HEK293T (cell line): Measurements from ENCODE around the gene SFR1.

Source experiments
- ARNT ChIP-seq: fragments of 450-650 bp; IDR thresholded peaks from 2 replicates; pipeline ENCODE4 v1.6.1; 2017; ENCODE audit warnings: mild to moderate bottlenecking
- BHLHE40 ChIP-seq: fragments of 450-650 bp; IDR thresholded peaks from 2 replicates; pipeline ENCODE4 v1.6.1; 2016; ENCODE audit warnings: mild to moderate bottlenecking, moderate library complexity, borderline replicate concordance
- CTBP1 ChIP-seq: fragments of 450-650 bp; IDR thresholded peaks from 2 replicates; pipeline ENCODE4 v1.6.1; 2016; ENCODE audit warnings: borderline replicate concordance
- ELF4 ChIP-seq: fragments of 450-650 bp; IDR thresholded peaks from 2 replicates; pipeline ENCODE4 v1.6.1; 2017; ENCODE audit warnings: antibody characterized with exemption
- FOXA1 ChIP-seq: fragments of 450-650 bp; IDR thresholded peaks from 2 replicates; pipeline ENCODE4 v1.6.1; 2016; ENCODE audit warnings: mild to moderate bottlenecking
- FOXK2 ChIP-seq: fragments of 450-650 bp; IDR thresholded peaks from 2 replicates; pipeline ENCODE4 v1.6.1; 2016; ENCODE audit warnings: mild to moderate bottlenecking
- FOXM1 ChIP-seq: fragments of 450-650 bp; IDR thresholded peaks from 2 replicates; pipeline ENCODE4 v1.6.1; 2017; ENCODE audit warnings: mild to moderate bottlenecking, borderline replicate concordance
- NFRKB ChIP-seq: fragments of 450-650 bp; IDR thresholded peaks from 2 replicates; pipeline ENCODE4 v1.6.1; 2016; ENCODE audit warnings: mild to moderate bottlenecking, moderate library complexity
- SP1 ChIP-seq: fragments of 450-650 bp; IDR thresholded peaks from 2 replicates; pipeline ENCODE4 v1.6.1; 2017
- SUZ12 ChIP-seq: fragments of 450-650 bp; IDR thresholded peaks from 2 replicates; pipeline ENCODE4 v1.6.1; 2016; ENCODE audit warnings: mild to moderate bottlenecking
- TARDBP ChIP-seq: fragments of 450-650 bp; IDR thresholded peaks from 2 replicates; pipeline ENCODE4 v1.6.1; 2016
- ZNF384 ChIP-seq: fragments of 450-650 bp; IDR thresholded peaks from 2 replicates; pipeline ENCODE4 v1.6.1; 2016
- TF ChIP-seq, protein P1 (sequence below): fragments of 450-650 bp; IDR thresholded peaks from 2 replicates; pipeline ENCODE4 v1.6.1; 2016

GRCh38 chr10:104109908-104110662 lies 11.9 kb upstream of the SFR1 start:
- TF ChIP-seq SP1 = no peak
- no peak for TF ChIP-seq NFRKB
- TF ChIP-seq ELF4 = no peak
- no peak for TF ChIP-seq FOXA1
- TF ChIP-seq FOXK2 = no peak
- no peak for TF ChIP-seq BHLHE40
- no peak for TF ChIP-seq SUZ12
- no peak for TF ChIP-seq CTBP1
- TF ChIP-seq FOXM1 = no peak
- TF ChIP-seq ARNT = no peak
- TF ChIP-seq, protein P1, sequence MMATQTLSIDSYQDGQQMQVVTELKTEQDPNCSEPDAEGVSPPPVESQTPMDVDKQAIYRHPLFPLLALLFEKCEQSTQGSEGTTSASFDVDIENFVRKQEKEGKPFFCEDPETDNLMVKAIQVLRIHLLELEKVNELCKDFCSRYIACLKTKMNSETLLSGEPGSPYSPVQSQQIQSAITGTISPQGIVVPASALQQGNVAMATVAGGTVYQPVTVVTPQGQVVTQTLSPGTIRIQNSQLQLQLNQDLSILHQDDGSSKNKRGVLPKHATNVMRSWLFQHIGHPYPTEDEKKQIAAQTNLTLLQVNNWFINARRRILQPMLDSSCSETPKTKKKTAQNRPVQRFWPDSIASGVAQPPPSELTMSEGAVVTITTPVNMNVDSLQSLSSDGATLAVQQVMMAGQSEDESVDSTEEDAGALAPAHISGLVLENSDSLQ = no peak
- TF ChIP-seq ZNF384 = no peak
- no peak for TF ChIP-seq TARDBP
